ENCODE results near the gene HOMEZ. TPM values are rescaled to one million over a fixed set of nuclear protein-coding genes. Genes with fewer than 3 reads are reported as not detected.
A peak's percentile ranks its signal among the peaks of the same experiment; 100 is the strongest.

The HOMEZ gene
- total RNA-seq, 1 donor from 2014 or later, result 11.0 TPM

GRCh38 chr14:23320584-23321571 lies 34.9 kb upstream of the HOMEZ start, which contains the start of gene PABPN1:
PABPN1 (plus strand) TSS chr14:23321457; CDS start chr14:23321470, 13 bp downstream.
- Histone ChIP-seq H3K27me3 (no peaks in the 10 kb centered on the region), H3K9me3 (no peaks in the 10 kb centered on the region), H3K4me1 (peaks cover 22% of the 10 kb centered on the region), H3K27ac (peak within 1 kb of the TSS; percentile 96), H3K36me3 (peaks cover 29% of the 10 kb centered on the region), H3K4me3 (peak within 1 kb of the TSS; percentile 91)
- peak; percentile 98 for DNase-seq
- peak; percentile 96 for ATAC-seq
- intact Hi-C loops (cut with DNase I), result no loop called here
- TF ChIP-seq CTCF (IDR thresholded peaks at IDR 0.05), result no peak

GRCh38 chr14:23319746-23320583 lies 34.0 kb upstream of the HOMEZ start:
- Histone ChIP-seq H3K27me3 (no peaks in the 10 kb centered on the region), H3K27ac (peak overlapping the region; percentile 95), H3K9me3 (no peaks in the 10 kb centered on the region), H3K36me3 (peaks cover 27% of the 10 kb centered on the region), H3K4me1 (peaks cover 22% of the 10 kb centered on the region), H3K4me3 (peak overlapping the region; percentile 57)
- no peak for TF ChIP-seq CTCF (IDR thresholded peaks at IDR 0.05)
- ATAC-seq, result no peak
- DNase-seq, result no peak
- intact Hi-C loops (cut with DNase I), result no loop called here

- no peak for TF ChIP-seq CTCF (IDR thresholded peaks at IDR 0.05)
- Histone ChIP-seq H3K9me3 (no peaks in the 10 kb centered on the region), H3K4me3 (no peak overlapping the region), H3K36me3 (peaks cover 9% of the 10 kb centered on the region), H3K4me1 (peaks cover 6% of the 10 kb centered on the region), H3K27me3 (no peaks in the 10 kb centered on the region), H3K27ac (no peak overlapping the region)
- intact Hi-C loops (cut with DNase I), result no loop called here
- no peak for DNase-seq
- no peak for ATAC-seq
Measured at GRCh38 chr14:23316300-23316699, 30.4 kb upstream of the HOMEZ start.

- intact Hi-C loops (cut with DNase I), result no loop called here
- DNase-seq (no peak), ATAC-seq (no peak)
- H3K4me3 ChIP-seq, result no peak overlapping the region
- H3K9me3 ChIP-seq, result no peaks in the 10 kb centered on the region
- peaks cover 27% of the 10 kb centered on the region for H3K36me3 ChIP-seq
- H3K27ac ChIP-seq, result no peak overlapping the region
- H3K4me1 ChIP-seq, result peaks cover 26% of the 10 kb centered on the region
- H3K27me3 ChIP-seq, result no peaks in the 10 kb centered on the region
- no peak for TF ChIP-seq CTCF (IDR thresholded peaks at IDR 0.05)
Measured at GRCh38 chr14:23310546-23310945, 24.6 kb upstream of the HOMEZ start.

- H3K27me3 ChIP-seq, result no peaks in the 10 kb centered on the region
- H3K9me3 ChIP-seq, result no peaks in the 10 kb centered on the region
- intact Hi-C loops (cut with DNase I), result no loop called here
- no peak overlapping the region for H3K4me3 ChIP-seq
- ATAC-seq (no peak), DNase-seq (no peak)
- peaks cover 19% of the 10 kb centered on the region for H3K36me3 ChIP-seq
- no peak overlapping the region for H3K27ac ChIP-seq
- no peak for TF ChIP-seq CTCF (IDR thresholded peaks at IDR 0.05)
- H3K4me1 ChIP-seq, result peaks cover 29% of the 10 kb centered on the region
Measured at GRCh38 chr14:23308721-23309445, 23.0 kb upstream of the HOMEZ start.
